NB4 (cell line): Measurements from ENCODE around the gene CLASP1.

ENCODE experiments used
- CTCF ChIP-seq: IDR thresholded peaks from one replicate; pipeline ENCODE4 v1.5.1; 2012; ENCODE audit warnings: low read depth, low read length
- MYC ChIP-seq: IDR thresholded peaks from 2 replicates; pipeline ENCODE4 v1.6.1; 2011; ENCODE audit warnings: low read depth, low read length
- POLR2A ChIP-seq: IDR thresholded peaks from 2 replicates; pipeline ENCODE4 v1.6.1; 2011; ENCODE audit warnings: mild to moderate bottlenecking; ENCODE audit not compliant: insufficient read length; ENCODE audit errors: extremely low read depth

GRCh38 chr2:121356058-121356640 lies 293.1 kb downstream of the CLASP1 start:
- TF ChIP-seq CTCF (peak; percentile 80), POLR2A (no peak), MYC (0 out of 2 replicates have a peak, but pooled peaks have one; percentile 9)
